IMR-90 (cell line): ENCODE data around the gene RMND1. TPM values are rescaled to one million over a fixed set of nuclear protein-coding genes. Genes with fewer than 3 reads are reported as not detected.

Experiments used
- ATAC-seq: fragments of 200-7000 bp; cut with Tn5 transposase; 2 replicates; pipeline ENCODE4 v1.9.1; 2020; ENCODE audit warnings: low read depth, mild to moderate bottlenecking, moderate library complexity
- BruUV-seq: library from RNA; stranded (reverse); fragments of 400-500 nt; replicated peaks from 2 replicates; lab custom pipeline; 2021; lab: Mats Ljungman, UMichigan
- CTCF ChIA-PET: fragments of 300-600 bp; formaldehyde crosslinking; extraction: SDS; loops from one replicate; lab custom pipeline; 2021; ENCODE audit warnings: antibody characterized with exemption; lab: Yijun Ruan, JAX
- POLR2A ChIA-PET: fragments of 300-600 bp; sonication (Branson Sonifier 250); formaldehyde crosslinking; loops from one replicate; lab custom pipeline; 2022; ENCODE audit warnings: antibody characterized with exemption; ENCODE audit not compliant: unreplicated experiment; lab: Charles Lee
- DNase-seq: peaks from one replicate; pipeline ENCODE4 v3.0.0; 2013
- H2AFZ ChIP-seq: replicated peaks from 2 replicates; pipeline ENCODE3; 2013; ENCODE audit warnings: low read length, mild to moderate bottlenecking; ENCODE audit not compliant: poor library complexity
- H2AK5ac ChIP-seq: 2 replicates; pipeline ENCODE4 v1.6.1; 2013; ENCODE audit warnings: low read depth, low read length, inconsistent platforms
- H2AK9ac ChIP-seq: replicated peaks from 2 replicates; pipeline ENCODE3; 2013; ENCODE audit warnings: mild to moderate bottlenecking, low read depth, low read length, moderate library complexity; ENCODE audit not compliant: poor library complexity
- H2BK120ac ChIP-seq: 2 replicates; pipeline ENCODE4 v1.6.1; 2013; ENCODE audit warnings: low read depth, low read length, inconsistent platforms
- H2BK15ac ChIP-seq: 3 replicates; pipeline ENCODE4 v1.6.1; 2013; ENCODE audit warnings: low read depth, low read length, inconsistent platforms
- H2BK20ac ChIP-seq: 2 replicates; pipeline ENCODE4 v1.6.1; 2013; ENCODE audit warnings: low read depth, mild to moderate bottlenecking, inconsistent platforms, low read length, moderate library complexity
- H2BK5ac ChIP-seq: 2 replicates; pipeline ENCODE4 v1.6.1; 2013; ENCODE audit warnings: mild to moderate bottlenecking, low read depth, low read length, inconsistent platforms; ENCODE audit not compliant: poor library complexity, severe bottlenecking
- H3K14ac ChIP-seq: replicated peaks from 2 replicates; pipeline ENCODE4 v1.6.1; 2013; ENCODE audit warnings: low read depth, low read length, inconsistent platforms
- H3K18ac ChIP-seq: 2 replicates; pipeline ENCODE4 v1.6.1; 2013; ENCODE audit warnings: low read depth, low read length, control low read depth
- H3K23ac ChIP-seq: 2 replicates; pipeline ENCODE4 v1.6.1; 2013; ENCODE audit warnings: low read depth, low read length, inconsistent platforms
- H3K27ac ChIP-seq: 2 replicates; pipeline ENCODE4 v1.5.1; 2013; ENCODE audit warnings: mild to moderate bottlenecking, control low read depth, low read length; ENCODE audit not compliant: insufficient read depth
- H3K27me3 ChIP-seq: 2 replicates; pipeline ENCODE4 v1.6.1; 2013; ENCODE audit warnings: low read length; ENCODE audit not compliant: control insufficient read depth, insufficient read depth
- H3K36me3 ChIP-seq: 2 replicates; pipeline ENCODE4 v1.6.1; 2013; ENCODE audit warnings: low read length, mixed read lengths; ENCODE audit not compliant: control insufficient read depth, insufficient read depth
- H3K4ac ChIP-seq: 2 replicates; pipeline ENCODE4 v1.6.1; 2013; ENCODE audit warnings: low read depth, low read length, inconsistent platforms
- H3K4me1 ChIP-seq: 2 replicates; pipeline ENCODE4 v1.6.1; 2013; ENCODE audit warnings: low read length, mixed read lengths; ENCODE audit not compliant: control insufficient read depth, insufficient read depth
- H3K4me2 ChIP-seq: 2 replicates; pipeline ENCODE4 v1.6.1; 2013; ENCODE audit warnings: low read depth, mild to moderate bottlenecking, control low read depth, low read length, moderate library complexity
- H3K4me3 ChIP-seq: 2 replicates; pipeline ENCODE4 v1.5.1; 2013; ENCODE audit warnings: low read depth, mild to moderate bottlenecking, control low read depth, low read length, moderate library complexity; ENCODE audit not compliant: insufficient read depth
- H3K56ac ChIP-seq: 2 replicates; pipeline ENCODE4 v1.6.1; 2013; ENCODE audit warnings: low read length, inconsistent platforms; ENCODE audit not compliant: insufficient read depth; ENCODE audit errors: extremely low read depth
- H3K79me1 ChIP-seq, 2 experiments: 2 replicates each; pipeline ENCODE4 v1.6.1; 2013; ENCODE audit warnings: low read length in 2 of 2, inconsistent platforms in 1 of 2, low read depth in 1 of 2
- H3K9ac ChIP-seq: 2 replicates; pipeline ENCODE4 v1.6.1; 2013; ENCODE audit warnings: low read depth, low read length, control low read depth
- H3K9me1 ChIP-seq: 2 replicates; pipeline ENCODE4 v1.6.1; 2013; ENCODE audit warnings: low read length, inconsistent platforms; ENCODE audit not compliant: insufficient read depth
- H3K9me3 ChIP-seq: 2 replicates; pipeline ENCODE4 v1.6.1; 2013; ENCODE audit warnings: low read length; ENCODE audit not compliant: control insufficient read depth, insufficient read depth
- H4K20me1 ChIP-seq: 2 replicates; pipeline ENCODE4 v1.6.1; 2013; ENCODE audit warnings: low read length, inconsistent platforms; ENCODE audit not compliant: insufficient read depth
- H4K5ac ChIP-seq: 2 replicates; pipeline ENCODE4 v1.6.1; 2013; ENCODE audit warnings: mild to moderate bottlenecking, low read depth, low read length, control low read depth
- H4K8ac ChIP-seq, 2 experiments: 2 replicates each; pipeline ENCODE4 v1.6.1; 2013; ENCODE audit warnings: low read depth in 2 of 2, low read length in 2 of 2, control low read depth in 1 of 2, inconsistent platforms in 1 of 2
- H4K91ac ChIP-seq: 2 replicates; pipeline ENCODE4 v1.6.1; 2013; ENCODE audit warnings: low read depth, low read length, inconsistent platforms; ENCODE audit not compliant: insufficient read depth
- BHLHE40 ChIP-seq: fragments of 150-350 bp; IDR thresholded peaks from 2 replicates; pipeline ENCODE4 v1.6.1; 2016; ENCODE audit warnings: mild to moderate bottlenecking, low read depth, low read length
- CEBPB ChIP-seq: IDR thresholded peaks from 2 replicates; pipeline ENCODE4 v1.6.1; 2012; ENCODE audit warnings: low read depth, low read length, improper control_type of control experiment
- CHD1 ChIP-seq: IDR thresholded peaks from 2 replicates; pipeline ENCODE4 v1.6.1; 2012; ENCODE audit warnings: low read depth, low read length, improper control_type of control experiment
- FOS ChIP-seq: fragments of 150-350 bp; IDR thresholded peaks from 2 replicates; pipeline ENCODE4 v1.6.1; 2016; ENCODE audit warnings: low read depth, low read length
- MAFK ChIP-seq: IDR thresholded peaks from 2 replicates; pipeline ENCODE4 v1.6.1; 2012; ENCODE audit warnings: low read depth, low read length, improper control_type of control experiment
- MAZ ChIP-seq: IDR thresholded peaks from 2 replicates; pipeline ENCODE4 v1.6.1; 2012; ENCODE audit warnings: low read depth, mild to moderate bottlenecking, low read length, improper control_type of control experiment, moderate library complexity, borderline replicate concordance
- MXI1 ChIP-seq: IDR thresholded peaks from 2 replicates; pipeline ENCODE4 v1.6.1; 2012; ENCODE audit warnings: low read depth, mild to moderate bottlenecking, low read length, moderate library complexity, borderline replicate concordance
- NFE2L2 ChIP-seq: fragments of 150-350 bp; IDR thresholded peaks from 2 replicates; pipeline ENCODE4 v1.6.1; 2016; ENCODE audit warnings: low read depth, mild to moderate bottlenecking, low read length
- POLR2A ChIP-seq: IDR thresholded peaks from 2 replicates; pipeline ENCODE4 v1.6.1; 2012; ENCODE audit warnings: mild to moderate bottlenecking, low read depth, low read length
- RAD21 ChIP-seq: IDR thresholded peaks from 2 replicates; pipeline ENCODE4 v1.6.1; 2012; ENCODE audit warnings: low read length, improper control_type of control experiment
- RCOR1 ChIP-seq: IDR thresholded peaks from 2 replicates; pipeline ENCODE4 v1.6.1; 2012; ENCODE audit warnings: mild to moderate bottlenecking, low read length, improper control_type of control experiment; ENCODE audit not compliant: insufficient replicate concordance
- RFX5 ChIP-seq: IDR thresholded peaks from 2 replicates; pipeline ENCODE4 v1.8.0; 2012; ENCODE audit warnings: low read depth, mild to moderate bottlenecking, low read length, moderate library complexity
- SMC3 ChIP-seq: fragments of 150-350 bp; IDR thresholded peaks from 2 replicates; pipeline ENCODE4 v1.6.1; 2016; ENCODE audit warnings: low read depth, mild to moderate bottlenecking, antibody characterized with exemption, low read length, moderate library complexity
- USF2 ChIP-seq: fragments of 150-350 bp; IDR thresholded peaks from 2 replicates; pipeline ENCODE4 v1.6.1; 2017; ENCODE audit warnings: mild to moderate bottlenecking, antibody characterized with exemption, low read length, low read depth
- WGBS, 2 experiments: methylation state at CpG; one replicate each; pipeline versions ENCODE4 v1.1.5 to v1.1.7; 2013; ENCODE audit warnings: missing lambda C conversion rate in 2 of 2; ENCODE audit not compliant: insufficient read length in 1 of 2; ENCODE audit errors: extremely low coverage in 2 of 2; 5-methylcytosine and 5-hydroxymethylcytosine counted together
- dilution Hi-C: fragments of 300-500 bp; cut with HindIII; formaldehyde crosslinking; loops from one replicate; pipeline ENCODE4 v1.14.3; 2018; ENCODE audit warnings: low sequenced_read_pairs; ENCODE audit not compliant: unreplicated experiment
- in situ Hi-C: fragments of 300-500 bp; cut with MboI; formaldehyde crosslinking; loops from 3 replicates; pipeline ENCODE4 v1.14.3; 2019; ENCODE audit warnings: low sequenced_read_pairs, inconsistent platforms, mixed read lengths
- intact Hi-C: fragments of 100-400 bp; cut with micrococcal nuclease; formaldehyde crosslinking; loops from 2 replicates; pipeline ENCODE4 v1.10.0; 2022
- polyA plus RNA-seq, 3 experiments: library from polyadenylated mRNA; depleted of rRNA; stranded (reverse); fragments of >200 nt; gene quantifications; 2 replicates each; pipeline ENCODE4 v1.2.3, GENCODE V29; 2012; ENCODE audit warnings: low replicate concordance in 1 of 3
- total RNA-seq: library from RNA; depleted of rRNA; stranded (reverse); fragments of >200 nt; gene quantifications from 2 replicates; pipeline ENCODE4 v1.2.3, GENCODE V29; 2012
- TF ChIP-seq, protein P1 (sequence below): conservative IDR thresholded peaks from 2 replicates; pipeline ENCODE4 v1.5.1; 2012; ENCODE audit warnings: mild to moderate bottlenecking, low read depth, low read length, improper control_type of control experiment
- TF ChIP-seq, protein P2 (sequence below): fragments of 150-350 bp; IDR thresholded peaks from 2 replicates; pipeline ENCODE4 v1.6.1; 2016; ENCODE audit warnings: low read depth, mild to moderate bottlenecking, low read length, moderate library complexity, borderline replicate concordance

Gene RMND1
- total and polyA plus RNA-seq, 2 of the 4 experiments (the other 2 are of a cell fraction): 13.1 to 24.6 TPM

GRCh38 chr6:151385177-151385576 lies 66.7 kb downstream of the RMND1 start:
- no TSS peak for BruUV-seq
- Histone ChIP-seq H2AK9ac (no peak overlapping the region), H2AFZ (no peak overlapping the region), H3K27me3 (no peaks in the 10 kb centered on the region), H3K14ac (0 out of 2 replicates have a peak overlapping the region, but pooled peaks have one; percentile 71), H3K9me3 (no peaks in the 10 kb centered on the region), H3K9ac (no peak overlapping the region), H4K8ac (no peak overlapping the region), H4K5ac (no peak overlapping the region), H2BK15ac (no peak overlapping the region), H3K27ac (no peak overlapping the region), H3K18ac (no peak overlapping the region), H3K23ac (no peak overlapping the region), H3K56ac (no peak overlapping the region), H4K91ac (no peak overlapping the region), H4K20me1 (peaks cover 6% of the 10 kb centered on the region; the same call in 1 of the 2 replicates), H3K4ac (no peak overlapping the region), H2BK120ac (no peak overlapping the region), H3K4me2 (no peak overlapping the region; the same call in 1 of the 2 replicates), H3K4me3 (no peak overlapping the region), H2AK5ac (peak overlapping the region; percentile 68), H3K4me1 (peaks cover 7% of the 10 kb centered on the region), H2BK20ac (no peak overlapping the region), H3K79me1 (peaks cover 42 to 67% of the 10 kb centered on the region in 2 experiments), H2BK5ac (no peak overlapping the region), H3K36me3 (no peaks in the 10 kb centered on the region), H3K9me1 (peaks cover 11% of the 10 kb centered on the region; the same call in 1 of the 2 replicates)
- intact Hi-C loops: no loop called here
- ChIA-PET POLR2A (interaction anchor here (0.5 kb wide), 1 partner anchor 96 kb away, joined by 3 read pairs; no protein-coding TSS in a partner anchor), CTCF (interaction anchor here (0.9 to 1.0 kb wide), 2 partner anchors 17 to 515 kb away, joined by 3 to 4 read pairs; no protein-coding TSS in a partner anchor)
- no CpG with 5 or more reads among the region's 1 CpG for WGBS, 2 experiments
- TF ChIP-seq FOS (no peak), RCOR1 (no peak), BHLHE40 (no peak), MAFK (no peak), NFE2L2 (no peak), CEBPB (no peak), SMC3 (no peak), CHD1 (no peak), RFX5 (no peak), RAD21 (no peak), POLR2A (no peak), MXI1 (no peak), USF2 (no peak), MAZ (no peak)
- TF ChIP-seq, protein P1, sequence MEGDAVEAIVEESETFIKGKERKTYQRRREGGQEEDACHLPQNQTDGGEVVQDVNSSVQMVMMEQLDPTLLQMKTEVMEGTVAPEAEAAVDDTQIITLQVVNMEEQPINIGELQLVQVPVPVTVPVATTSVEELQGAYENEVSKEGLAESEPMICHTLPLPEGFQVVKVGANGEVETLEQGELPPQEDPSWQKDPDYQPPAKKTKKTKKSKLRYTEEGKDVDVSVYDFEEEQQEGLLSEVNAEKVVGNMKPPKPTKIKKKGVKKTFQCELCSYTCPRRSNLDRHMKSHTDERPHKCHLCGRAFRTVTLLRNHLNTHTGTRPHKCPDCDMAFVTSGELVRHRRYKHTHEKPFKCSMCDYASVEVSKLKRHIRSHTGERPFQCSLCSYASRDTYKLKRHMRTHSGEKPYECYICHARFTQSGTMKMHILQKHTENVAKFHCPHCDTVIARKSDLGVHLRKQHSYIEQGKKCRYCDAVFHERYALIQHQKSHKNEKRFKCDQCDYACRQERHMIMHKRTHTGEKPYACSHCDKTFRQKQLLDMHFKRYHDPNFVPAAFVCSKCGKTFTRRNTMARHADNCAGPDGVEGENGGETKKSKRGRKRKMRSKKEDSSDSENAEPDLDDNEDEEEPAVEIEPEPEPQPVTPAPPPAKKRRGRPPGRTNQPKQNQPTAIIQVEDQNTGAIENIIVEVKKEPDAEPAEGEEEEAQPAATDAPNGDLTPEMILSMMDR: no peak
- TF ChIP-seq, protein P2, sequence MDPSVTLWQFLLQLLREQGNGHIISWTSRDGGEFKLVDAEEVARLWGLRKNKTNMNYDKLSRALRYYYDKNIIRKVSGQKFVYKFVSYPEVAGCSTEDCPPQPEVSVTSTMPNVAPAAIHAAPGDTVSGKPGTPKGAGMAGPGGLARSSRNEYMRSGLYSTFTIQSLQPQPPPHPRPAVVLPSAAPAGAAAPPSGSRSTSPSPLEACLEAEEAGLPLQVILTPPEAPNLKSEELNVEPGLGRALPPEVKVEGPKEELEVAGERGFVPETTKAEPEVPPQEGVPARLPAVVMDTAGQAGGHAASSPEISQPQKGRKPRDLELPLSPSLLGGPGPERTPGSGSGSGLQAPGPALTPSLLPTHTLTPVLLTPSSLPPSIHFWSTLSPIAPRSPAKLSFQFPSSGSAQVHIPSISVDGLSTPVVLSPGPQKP: no peak
- in situ Hi-C loops: no loop called here
- dilution Hi-C loops: no loop called here
- ATAC-seq (no peak), DNase-seq (no peak)
